OCI-LY7 (cell line): Measurements from ENCODE around the gene SEMA3G. TPM values are rescaled to one million over a fixed set of nuclear protein-coding genes. Genes with fewer than 3 reads are reported as not detected.

Experiments
- BruUV-seq: library from RNA; stranded (reverse); fragments of 400-500 nt; replicated peaks from 2 replicates; lab custom pipeline; 2021; lab: Mats Ljungman, UMichigan
- CTCF ChIA-PET: fragments of 300-600 bp; sonication (Branson Sonifier 250); formaldehyde crosslinking; loops from one replicate; lab custom pipeline; 2022; ENCODE audit warnings: antibody characterized with exemption; ENCODE audit not compliant: unreplicated experiment; lab: Charles Lee
- POLR2A ChIA-PET: fragments of 300-600 bp; sonication (Branson Sonifier 250); formaldehyde crosslinking; loops from one replicate; lab custom pipeline; 2022; ENCODE audit warnings: antibody characterized with exemption; lab: Charles Lee
- DNase-seq: peaks from one replicate; pipeline ENCODE4 v3.0.0-alpha.2; 2015; ENCODE audit warnings: low spot score
- H2AFZ ChIP-seq: fragments of 200-600 bp; sonication (generic), shearing (Covaris generic); 2 replicates; pipeline ENCODE4 v1.6.1; 2014; ENCODE audit warnings: mild to moderate bottlenecking, antibody characterized with exemption, low read length, moderate library complexity
- H3K27ac ChIP-seq: fragments of 200-600 bp; sonication (generic); 2 replicates; pipeline ENCODE4 v1.5.1; 2014; ENCODE audit warnings: mixed run types, low read depth, mild to moderate bottlenecking, moderate library complexity, low read length, inconsistent platforms; ENCODE audit not compliant: poor library complexity, severe bottlenecking
- H3K36me3 ChIP-seq: fragments of 200-600 bp; sonication (generic); 2 replicates; pipeline ENCODE4 v1.6.1; 2014; ENCODE audit warnings: mild to moderate bottlenecking, antibody characterized with exemption, low read length, moderate library complexity, mixed read lengths; ENCODE audit not compliant: insufficient read depth
- H3K4me1 ChIP-seq: fragments of 200-600 bp; sonication (generic); 2 replicates; pipeline ENCODE4 v1.5.1; 2014; ENCODE audit warnings: mild to moderate bottlenecking, low read length; ENCODE audit not compliant: insufficient read depth, poor library complexity, severe bottlenecking
- H3K4me2 ChIP-seq: fragments of 200-600 bp; sonication (generic); 2 replicates; pipeline ENCODE4 v1.6.1; 2014; ENCODE audit warnings: mild to moderate bottlenecking, low read length
- H3K4me3 ChIP-seq: fragments of 200-600 bp; sonication (generic); 2 replicates; pipeline ENCODE4 v1.5.1; 2014; ENCODE audit warnings: mild to moderate bottlenecking, low read depth, low read length; ENCODE audit not compliant: poor library complexity, severe bottlenecking
- H3K79me2 ChIP-seq: fragments of 200-600 bp; sonication (generic); 2 replicates; pipeline ENCODE4 v1.6.1; 2016; ENCODE audit warnings: low read depth, mild to moderate bottlenecking, low read length, moderate library complexity, mixed read lengths; ENCODE audit not compliant: insufficient read depth
- H3K9me2 ChIP-seq: fragments of 200-600 bp; sonication (generic); 2 replicates; pipeline ENCODE4 v1.6.1; 2016; ENCODE audit warnings: mild to moderate bottlenecking, low read length, mixed read lengths; ENCODE audit not compliant: insufficient read depth
- H3K9me3 ChIP-seq: fragments of 200-600 bp; sonication (generic); 2 replicates; pipeline ENCODE4 v1.6.1; 2014; ENCODE audit warnings: mild to moderate bottlenecking, mixed run types, low read length, mixed read lengths
- H4K20me1 ChIP-seq: fragments of 200-600 bp; sonication (generic); 2 replicates; pipeline ENCODE4 v1.6.1; 2014; ENCODE audit warnings: mild to moderate bottlenecking, antibody characterized with exemption, low read length, moderate library complexity, mixed read lengths; ENCODE audit not compliant: insufficient read depth
- EZH2phosphoT487 ChIP-seq: fragments of 200-600 bp; sonication (generic); IDR thresholded peaks from 2 replicates; pipeline ENCODE4 v1.6.1; 2018; ENCODE audit warnings: low read depth, borderline replicate concordance, mild to moderate bottlenecking, mixed run types, antibody characterized with exemption, low read length, moderate library complexity, mixed read lengths
- intact Hi-C: fragments of 100-400 bp; cut with micrococcal nuclease; formaldehyde crosslinking; loops from one replicate; pipeline ENCODE4 v1.10.0; 2022; ENCODE audit not compliant: unreplicated experiment
- total RNA-seq, 2 experiments: library from RNA; depleted of rRNA in 1 of 2; stranded (reverse); fragments of >200 nt in 1 of 2; shearing (Covaris generic) in 1 of 2; gene quantifications; 2 replicates each; pipeline ENCODE4 v1.2.3, GENCODE V29; 2014 to 2022
- TF ChIP-seq, protein P1 (sequence below): fragments of 200-600 bp; sonication (generic); conservative IDR thresholded peaks from 2 replicates; pipeline ENCODE4 v1.5.1; 2014; ENCODE audit warnings: mild to moderate bottlenecking, antibody characterized with exemption, low read length, moderate library complexity, mixed read lengths

Gene SEMA3G
- total RNA-seq, 2 experiments from 2014 or later = not detected

DNA sequence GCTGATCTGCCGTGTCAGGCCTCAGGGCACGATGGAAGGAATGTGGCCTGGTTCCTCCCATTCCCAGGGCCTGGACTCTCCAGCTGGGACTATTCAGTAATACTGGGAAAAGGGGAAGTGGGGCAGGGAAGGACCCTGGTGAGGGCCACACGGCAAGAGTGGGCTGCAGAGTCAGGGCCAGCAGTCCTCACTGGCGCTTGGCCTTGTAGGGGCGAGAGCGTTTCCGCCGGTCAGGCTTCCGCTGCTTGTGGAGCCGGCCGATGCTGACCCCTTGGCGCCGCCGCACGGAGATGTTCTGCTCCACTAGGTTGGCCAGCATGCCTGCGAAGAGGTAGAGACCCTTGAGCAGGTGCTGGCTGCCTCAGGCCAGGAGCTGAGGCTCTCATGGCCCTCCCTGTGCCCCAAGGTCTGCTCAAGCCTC lies 42.8 kb downstream of the SEMA3G start:
- DNase-seq = no peak
- Histone ChIP-seq H3K79me2 (no peaks in the 10 kb centered on the region), H3K9me3 (no peaks in the 10 kb centered on the region), H3K36me3 (peaks cover 77% of the 10 kb centered on the region), H3K4me3 (no peak overlapping the region), H3K4me1 (no peaks in the 10 kb centered on the region), H4K20me1 (no peaks in the 10 kb centered on the region), H3K9me2 (no peaks in the 10 kb centered on the region), H2AFZ (no peak overlapping the region), H3K27ac (no peak overlapping the region), H3K4me2 (no peak overlapping the region)
- POLR2A ChIA-PET = no interaction called here
- intact Hi-C loops = no loop called here
- TF ChIP-seq, protein P1, sequence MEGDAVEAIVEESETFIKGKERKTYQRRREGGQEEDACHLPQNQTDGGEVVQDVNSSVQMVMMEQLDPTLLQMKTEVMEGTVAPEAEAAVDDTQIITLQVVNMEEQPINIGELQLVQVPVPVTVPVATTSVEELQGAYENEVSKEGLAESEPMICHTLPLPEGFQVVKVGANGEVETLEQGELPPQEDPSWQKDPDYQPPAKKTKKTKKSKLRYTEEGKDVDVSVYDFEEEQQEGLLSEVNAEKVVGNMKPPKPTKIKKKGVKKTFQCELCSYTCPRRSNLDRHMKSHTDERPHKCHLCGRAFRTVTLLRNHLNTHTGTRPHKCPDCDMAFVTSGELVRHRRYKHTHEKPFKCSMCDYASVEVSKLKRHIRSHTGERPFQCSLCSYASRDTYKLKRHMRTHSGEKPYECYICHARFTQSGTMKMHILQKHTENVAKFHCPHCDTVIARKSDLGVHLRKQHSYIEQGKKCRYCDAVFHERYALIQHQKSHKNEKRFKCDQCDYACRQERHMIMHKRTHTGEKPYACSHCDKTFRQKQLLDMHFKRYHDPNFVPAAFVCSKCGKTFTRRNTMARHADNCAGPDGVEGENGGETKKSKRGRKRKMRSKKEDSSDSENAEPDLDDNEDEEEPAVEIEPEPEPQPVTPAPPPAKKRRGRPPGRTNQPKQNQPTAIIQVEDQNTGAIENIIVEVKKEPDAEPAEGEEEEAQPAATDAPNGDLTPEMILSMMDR = no peak
- no peak for TF ChIP-seq EZH2phosphoT487
- CTCF ChIA-PET = no interaction called here
- BruUV-seq = no TSS peak

DNA sequence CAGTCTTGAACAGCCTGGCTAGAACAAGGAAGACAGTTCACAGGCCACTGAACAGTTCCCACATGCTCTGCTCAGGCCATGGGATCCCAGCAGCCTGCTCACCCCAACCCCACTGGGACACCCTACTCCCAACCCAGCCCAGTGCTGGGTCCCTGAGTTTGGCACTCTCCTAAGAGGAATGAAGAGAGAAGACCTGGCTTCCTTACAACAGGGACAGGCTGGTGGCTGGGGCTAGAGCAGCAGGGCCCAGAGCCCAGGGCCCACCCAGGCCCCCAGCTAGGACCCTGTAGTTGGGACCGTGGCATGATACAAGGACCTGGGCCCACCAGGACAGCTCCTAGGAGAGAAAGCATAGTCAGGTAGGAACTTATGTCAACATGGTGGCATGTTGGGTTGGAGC lies 43.4 kb downstream of the SEMA3G start:
- ChIA-PET POLR2A (no interaction called here), CTCF (no interaction called here)
- Histone ChIP-seq H3K27ac (no peak overlapping the region), H3K4me3 (no peak overlapping the region), H4K20me1 (no peaks in the 10 kb centered on the region), H3K4me1 (no peaks in the 10 kb centered on the region), H3K79me2 (no peaks in the 10 kb centered on the region), H3K9me2 (no peaks in the 10 kb centered on the region), H3K4me2 (no peak overlapping the region), H2AFZ (no peak overlapping the region), H3K9me3 (no peaks in the 10 kb centered on the region), H3K36me3 (peaks cover 71% of the 10 kb centered on the region)
- no peak for TF ChIP-seq EZH2phosphoT487
- TF ChIP-seq, protein P1 = no peak
- intact Hi-C loops = no loop called here
- no peak for DNase-seq
- BruUV-seq = no TSS peak

DNA sequence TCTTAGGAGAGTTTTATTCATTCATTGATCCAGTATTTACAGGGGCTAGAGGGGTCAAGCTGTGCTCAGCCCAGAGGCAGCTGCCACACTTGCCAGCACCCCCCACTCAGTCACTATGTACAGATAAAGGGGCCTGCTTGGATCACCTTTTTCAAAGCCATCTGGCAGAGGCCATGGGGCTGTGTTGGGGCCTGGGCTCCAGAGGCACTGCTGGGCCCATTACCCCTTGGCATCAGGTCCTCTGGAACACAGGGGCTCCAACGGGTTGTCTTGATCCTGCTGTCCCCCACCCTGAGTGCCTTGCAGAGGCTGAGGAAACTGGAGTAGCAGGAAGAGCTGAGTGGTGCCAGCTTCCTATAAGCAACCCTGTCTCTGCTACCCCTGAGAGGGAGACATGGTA lies 43.9 kb downstream of the SEMA3G start:
- POLR2A ChIA-PET = no interaction called here
- H3K79me2 ChIP-seq = no peaks in the 10 kb centered on the region
- H3K36me3 ChIP-seq = peaks cover 66% of the 10 kb centered on the region
- CTCF ChIA-PET = no interaction called here
- no peak overlapping the region for H3K4me2 ChIP-seq
- H3K4me1 ChIP-seq = no peaks in the 10 kb centered on the region
- TF ChIP-seq EZH2phosphoT487 = no peak
- TF ChIP-seq, protein P1 = no peak
- H4K20me1 ChIP-seq = no peaks in the 10 kb centered on the region
- TSS peak; percentile 45 for BruUV-seq
- no peak for DNase-seq
- no peaks in the 10 kb centered on the region for H3K9me3 ChIP-seq
- H3K4me3 ChIP-seq = no peak overlapping the region
- intact Hi-C loops = no loop called here
- no peak overlapping the region for H2AFZ ChIP-seq
- H3K27ac ChIP-seq = no peak overlapping the region
- H3K9me2 ChIP-seq = no peaks in the 10 kb centered on the region
